AG04450 (cell line): ENCODE measurements around the gene CEACAM20. TPM values are rescaled to one million over a fixed set of nuclear protein-coding genes. Genes with fewer than 3 reads are reported as not detected.

Experiments
- CTCF ChIA-PET: fragments of 300-600, 350-600 bp; formaldehyde crosslinking; extraction: SDS; loops from one replicate; lab custom pipeline; 2022; ENCODE audit warnings: antibody characterized with exemption, inconsistent platforms; lab: Charles Lee
- POLR2A ChIA-PET: fragments of 350-600 bp; formaldehyde crosslinking; extraction: SDS; loops from one replicate; lab custom pipeline; 2021; ENCODE audit warnings: antibody characterized with exemption, inconsistent platforms; lab: Yijun Ruan, JAX
- DNase-seq: peaks from one replicate; pipeline ENCODE4 v3.0.0-alpha.2; 2011; ENCODE audit warnings: low read depth, low spot score
- H3K27ac ChIP-seq: one replicate; pipeline ENCODE4 v1.5.1; 2012; ENCODE audit warnings: low read depth, low read length, control low read depth
- H3K27me3 ChIP-seq: one replicate; pipeline ENCODE4 v1.6.0; 2012; ENCODE audit warnings: low read length; ENCODE audit not compliant: control insufficient read depth, insufficient read depth
- H3K4me3 ChIP-seq: 2 replicates; pipeline ENCODE4 v1.5.1; 2011; ENCODE audit warnings: mild to moderate bottlenecking, low read depth, low read length, control low read depth
- H3K9me3 ChIP-seq: 2 replicates; pipeline ENCODE4 v1.5.1; 2012; ENCODE audit warnings: low read length; ENCODE audit not compliant: control insufficient read depth, insufficient read depth
- polyA plus RNA-seq: library from polyadenylated mRNA; depleted of rRNA; stranded (reverse); fragments of >200 nt; gene quantifications from 2 replicates; pipeline ENCODE4 v1.2.3, GENCODE V29; 2011
- TF ChIP-seq, protein P1 (sequence below): IDR thresholded peaks from 2 replicates; pipeline ENCODE4 v1.5.1; 2011; ENCODE audit warnings: low read depth, low read length, control low read depth, inconsistent platforms

CEACAM20 gene
- polyA plus RNA-seq, 1 experiment = not detected

DNA sequence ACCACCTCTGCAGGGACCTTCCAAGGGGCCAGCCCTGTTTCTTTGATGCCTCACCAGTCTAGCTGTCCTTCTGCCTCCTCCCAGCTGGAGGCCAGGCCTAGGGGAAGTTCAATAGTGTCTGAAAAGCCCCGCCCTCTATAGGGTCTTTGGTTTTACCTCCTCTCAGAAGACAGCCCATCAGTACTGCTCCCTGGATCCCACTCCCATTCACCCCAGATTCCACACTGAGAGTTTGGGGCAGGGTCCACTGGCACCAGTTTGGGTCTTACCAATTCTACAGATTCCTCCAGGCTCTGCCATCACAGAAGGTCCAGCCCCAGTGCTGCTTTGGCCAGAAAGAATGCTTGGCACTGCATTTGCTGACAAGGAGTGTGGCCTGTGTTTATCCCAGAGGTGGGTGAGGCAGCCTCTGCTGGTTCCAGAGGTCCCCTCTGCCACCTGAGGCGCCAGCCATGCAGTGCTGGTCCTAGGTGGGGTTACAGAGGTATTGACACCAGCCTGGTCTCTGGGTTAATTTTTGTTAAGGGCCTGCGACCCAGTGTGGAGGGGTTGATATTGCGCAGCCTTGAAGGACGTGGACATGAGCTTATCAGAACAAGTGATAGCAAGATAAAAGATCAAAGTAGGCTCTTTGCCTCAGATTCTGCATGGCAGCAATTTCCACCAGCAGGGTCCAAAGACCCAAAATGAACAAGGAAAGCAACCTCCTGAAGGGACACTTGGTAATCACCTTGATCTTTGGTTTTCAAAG, 42.5 kb upstream of the CEACAM20 start:
- CTCF ChIA-PET = interaction anchor here (0.9 to 3.3 kb wide), 11 partner anchors 10 to 203 kb away, joined by 3 to 95 read pairs (median 15); no protein-coding TSS in a partner anchor
- H3K27ac ChIP-seq = no peak overlapping the region
- H3K9me3 ChIP-seq = no peaks in the 10 kb centered on the region
- no peak overlapping the region for H3K4me3 ChIP-seq
- TF ChIP-seq, protein P1, sequence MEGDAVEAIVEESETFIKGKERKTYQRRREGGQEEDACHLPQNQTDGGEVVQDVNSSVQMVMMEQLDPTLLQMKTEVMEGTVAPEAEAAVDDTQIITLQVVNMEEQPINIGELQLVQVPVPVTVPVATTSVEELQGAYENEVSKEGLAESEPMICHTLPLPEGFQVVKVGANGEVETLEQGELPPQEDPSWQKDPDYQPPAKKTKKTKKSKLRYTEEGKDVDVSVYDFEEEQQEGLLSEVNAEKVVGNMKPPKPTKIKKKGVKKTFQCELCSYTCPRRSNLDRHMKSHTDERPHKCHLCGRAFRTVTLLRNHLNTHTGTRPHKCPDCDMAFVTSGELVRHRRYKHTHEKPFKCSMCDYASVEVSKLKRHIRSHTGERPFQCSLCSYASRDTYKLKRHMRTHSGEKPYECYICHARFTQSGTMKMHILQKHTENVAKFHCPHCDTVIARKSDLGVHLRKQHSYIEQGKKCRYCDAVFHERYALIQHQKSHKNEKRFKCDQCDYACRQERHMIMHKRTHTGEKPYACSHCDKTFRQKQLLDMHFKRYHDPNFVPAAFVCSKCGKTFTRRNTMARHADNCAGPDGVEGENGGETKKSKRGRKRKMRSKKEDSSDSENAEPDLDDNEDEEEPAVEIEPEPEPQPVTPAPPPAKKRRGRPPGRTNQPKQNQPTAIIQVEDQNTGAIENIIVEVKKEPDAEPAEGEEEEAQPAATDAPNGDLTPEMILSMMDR = no peak
- POLR2A ChIA-PET = no interaction called here
- peaks cover 5% of the 10 kb centered on the region for H3K27me3 ChIP-seq
- DNase-seq = no peak

DNA sequence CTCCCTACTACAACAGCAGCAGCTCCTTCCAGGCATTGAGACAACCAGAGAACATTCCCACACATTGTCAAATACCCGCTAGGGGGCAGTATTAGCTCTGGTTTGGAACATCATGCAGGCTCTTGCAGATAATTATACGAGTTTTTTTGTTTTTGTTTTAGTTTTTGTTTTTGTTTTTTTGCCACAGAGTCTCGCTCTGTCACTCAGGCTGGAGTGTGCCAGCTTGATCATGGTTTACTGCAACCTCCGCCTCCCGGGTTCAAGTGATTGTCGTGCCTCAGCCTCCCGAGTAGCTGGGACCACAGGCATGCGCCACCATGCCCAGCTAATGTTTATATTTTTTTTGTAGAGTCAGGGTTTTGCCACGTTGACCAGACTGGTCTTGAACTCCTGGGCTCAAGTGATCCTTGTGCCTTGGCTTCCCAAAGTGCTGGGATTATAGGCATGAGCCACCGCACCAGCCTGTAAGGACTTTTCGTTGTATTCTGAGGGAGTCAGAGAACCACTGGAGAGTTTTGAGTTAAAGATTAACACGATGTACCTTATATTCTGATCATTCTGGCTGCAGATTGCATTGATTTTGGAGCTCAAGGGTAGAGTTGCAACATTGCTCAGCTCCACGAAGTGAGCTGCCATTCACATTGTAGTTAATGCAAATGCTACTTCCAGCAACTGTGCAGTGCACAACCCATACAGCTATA, 41.7 kb upstream of the CEACAM20 start:
- Histone ChIP-seq H3K4me3 (no peak overlapping the region), H3K27me3 (peaks cover 10% of the 10 kb centered on the region), H3K27ac (no peak overlapping the region), H3K9me3 (no peaks in the 10 kb centered on the region)
- DNase-seq = peak; percentile 67
- POLR2A ChIA-PET = interaction anchor here (0.7 kb wide), 2 partner anchors 73 to 199 kb away, joined by 3 to 6 read pairs; no protein-coding TSS in a partner anchor
- TF ChIP-seq, protein P1 = peak; percentile 76
- CTCF ChIA-PET = interaction anchor here (0.5 to 3.3 kb wide), 45 partner anchors 9 to 275 kb away, joined by 3 to 95 read pairs (median 4); partner anchors contain the start of gene NECTIN2

DNA sequence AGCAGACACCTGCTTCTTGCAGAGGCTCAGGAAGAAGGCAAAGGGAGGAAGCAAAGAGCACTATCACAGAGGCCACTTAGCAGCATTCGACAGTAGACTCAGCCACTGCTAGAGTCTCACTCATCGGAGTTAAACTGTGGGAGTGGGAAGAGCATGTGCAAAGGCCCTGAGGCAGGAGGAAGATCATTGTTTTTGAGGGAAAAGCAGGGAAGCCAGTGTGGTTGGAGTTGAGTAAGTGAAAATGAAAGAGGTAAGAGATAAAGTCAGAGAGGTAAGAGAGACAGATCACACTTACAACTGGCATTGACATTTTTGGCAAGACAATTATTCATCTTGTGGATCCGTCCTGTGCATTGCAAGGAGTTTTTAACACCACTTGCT, 41.1 kb upstream of the CEACAM20 start:
- no peak overlapping the region for H3K27ac ChIP-seq
- no peaks in the 10 kb centered on the region for H3K9me3 ChIP-seq
- ChIA-PET CTCF (interaction anchor here (0.5 to 3.3 kb wide), 42 partner anchors 9 to 275 kb away, joined by 3 to 95 read pairs (median 4); partner anchors contain the start of gene NECTIN2), POLR2A (interaction anchor here (0.7 kb wide), 1 partner anchor 200 kb away, joined by 3 read pairs; no protein-coding TSS in a partner anchor)
- H3K27me3 ChIP-seq = peaks cover 15% of the 10 kb centered on the region
- TF ChIP-seq, protein P1 = no peak
- no peak for DNase-seq
- no peak overlapping the region for H3K4me3 ChIP-seq

DNA sequence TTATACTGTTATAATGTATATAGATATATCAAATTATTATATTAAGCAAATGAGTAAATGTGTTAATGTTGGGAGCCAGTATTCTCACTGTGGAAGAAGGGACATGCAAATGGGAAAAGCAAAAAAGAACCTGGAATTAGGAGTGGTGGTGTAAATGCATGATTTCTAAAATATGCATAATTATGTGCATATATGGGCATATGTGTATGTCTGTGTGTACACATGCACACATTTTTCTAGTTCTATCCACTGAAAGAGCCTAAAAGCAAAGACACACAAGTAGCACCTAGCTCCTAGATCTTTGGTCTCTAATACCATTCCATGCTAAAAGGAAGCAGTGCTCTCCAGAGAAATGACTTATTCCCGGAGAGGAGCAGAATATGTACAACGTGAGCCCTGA, 38.3 kb upstream of the CEACAM20 start:
- peaks cover 3% of the 10 kb centered on the region; the same call in 1 of the 2 replicates for H3K9me3 ChIP-seq
- DNase-seq = no peak
- CTCF ChIA-PET = no interaction called here
- POLR2A ChIA-PET = no interaction called here
- TF ChIP-seq, protein P1 = no peak
- peaks cover 15% of the 10 kb centered on the region for H3K27me3 ChIP-seq
- no peak overlapping the region for H3K4me3 ChIP-seq
- no peak overlapping the region for H3K27ac ChIP-seq
